ENCODE measurements around the gene SPON1. TPM values are rescaled to one million over a fixed set of nuclear protein-coding genes. Genes with fewer than 3 reads are reported as not detected.

SPON1 gene
- total RNA-seq, 1 experiment from 2014 or later: 6.4 TPM

DNA sequence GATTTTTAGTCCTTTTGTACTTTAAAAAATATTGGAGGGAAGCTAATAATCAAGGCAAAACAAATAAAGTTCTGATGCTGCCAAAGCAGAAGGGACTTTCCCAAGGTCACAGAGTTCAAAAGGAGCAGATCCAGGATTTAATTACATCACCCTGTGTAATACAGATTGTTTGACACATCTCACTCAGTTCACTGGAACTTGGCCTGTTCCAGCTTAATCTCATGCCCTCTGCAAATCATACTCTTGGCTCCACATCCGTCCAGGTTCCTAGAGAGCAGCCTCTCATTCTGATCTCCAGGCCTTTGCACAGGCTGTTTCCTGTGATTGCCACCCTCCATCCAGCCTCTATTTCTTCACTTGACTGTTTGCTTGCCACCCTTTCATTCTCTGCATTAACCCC, 151.7 kb downstream of the SPON1 start:
- ChIA-PET POLR2A (no interaction called here), CTCF (no interaction called here)
- Mint-ChIP-seq H3K4me3 (no peak overlapping the region), H3K36me3 (no peaks in the 10 kb centered on the region), H3K9me3 (peaks cover 13% of the 10 kb centered on the region), H3K27me3 (ENCODE audit: low read depth) (no peaks in the 10 kb centered on the region), H3K4me1 (no peaks in the 10 kb centered on the region), H3K27ac (no peak overlapping the region)
- TF ChIP-seq, protein P1, sequence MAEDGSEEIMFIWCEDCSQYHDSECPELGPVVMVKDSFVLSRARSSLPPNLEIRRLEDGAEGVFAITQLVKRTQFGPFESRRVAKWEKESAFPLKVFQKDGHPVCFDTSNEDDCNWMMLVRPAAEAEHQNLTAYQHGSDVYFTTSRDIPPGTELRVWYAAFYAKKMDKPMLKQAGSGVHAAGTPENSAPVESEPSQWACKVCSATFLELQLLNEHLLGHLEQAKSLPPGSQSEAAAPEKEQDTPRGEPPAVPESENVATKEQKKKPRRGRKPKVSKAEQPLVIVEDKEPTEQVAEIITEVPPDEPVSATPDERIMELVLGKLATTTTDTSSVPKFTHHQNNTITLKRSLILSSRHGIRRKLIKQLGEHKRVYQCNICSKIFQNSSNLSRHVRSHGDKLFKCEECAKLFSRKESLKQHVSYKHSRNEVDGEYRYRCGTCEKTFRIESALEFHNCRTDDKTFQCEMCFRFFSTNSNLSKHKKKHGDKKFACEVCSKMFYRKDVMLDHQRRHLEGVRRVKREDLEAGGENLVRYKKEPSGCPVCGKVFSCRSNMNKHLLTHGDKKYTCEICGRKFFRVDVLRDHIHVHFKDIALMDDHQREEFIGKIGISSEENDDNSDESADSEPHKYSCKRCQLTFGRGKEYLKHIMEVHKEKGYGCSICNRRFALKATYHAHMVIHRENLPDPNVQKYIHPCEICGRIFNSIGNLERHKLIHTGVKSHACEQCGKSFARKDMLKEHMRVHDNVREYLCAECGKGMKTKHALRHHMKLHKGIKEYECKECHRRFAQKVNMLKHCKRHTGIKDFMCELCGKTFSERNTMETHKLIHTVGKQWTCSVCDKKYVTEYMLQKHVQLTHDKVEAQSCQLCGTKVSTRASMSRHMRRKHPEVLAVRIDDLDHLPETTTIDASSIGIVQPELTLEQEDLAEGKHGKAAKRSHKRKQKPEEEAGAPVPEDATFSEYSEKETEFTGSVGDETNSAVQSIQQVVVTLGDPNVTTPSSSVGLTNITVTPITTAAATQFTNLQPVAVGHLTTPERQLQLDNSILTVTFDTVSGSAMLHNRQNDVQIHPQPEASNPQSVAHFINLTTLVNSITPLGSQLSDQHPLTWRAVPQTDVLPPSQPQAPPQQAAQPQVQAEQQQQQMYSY (CRISPR knock-in tag; IDR thresholded peaks at IDR 0.05): no peak
- TF ChIP-seq ZSCAN18 (CRISPR knock-in tag; IDR thresholded peaks at IDR 0.05): no peak
- no peak for TF ChIP-seq ZNF416 (CRISPR knock-in tag; IDR thresholded peaks at IDR 0.05)
- TF ChIP-seq, protein P2, sequence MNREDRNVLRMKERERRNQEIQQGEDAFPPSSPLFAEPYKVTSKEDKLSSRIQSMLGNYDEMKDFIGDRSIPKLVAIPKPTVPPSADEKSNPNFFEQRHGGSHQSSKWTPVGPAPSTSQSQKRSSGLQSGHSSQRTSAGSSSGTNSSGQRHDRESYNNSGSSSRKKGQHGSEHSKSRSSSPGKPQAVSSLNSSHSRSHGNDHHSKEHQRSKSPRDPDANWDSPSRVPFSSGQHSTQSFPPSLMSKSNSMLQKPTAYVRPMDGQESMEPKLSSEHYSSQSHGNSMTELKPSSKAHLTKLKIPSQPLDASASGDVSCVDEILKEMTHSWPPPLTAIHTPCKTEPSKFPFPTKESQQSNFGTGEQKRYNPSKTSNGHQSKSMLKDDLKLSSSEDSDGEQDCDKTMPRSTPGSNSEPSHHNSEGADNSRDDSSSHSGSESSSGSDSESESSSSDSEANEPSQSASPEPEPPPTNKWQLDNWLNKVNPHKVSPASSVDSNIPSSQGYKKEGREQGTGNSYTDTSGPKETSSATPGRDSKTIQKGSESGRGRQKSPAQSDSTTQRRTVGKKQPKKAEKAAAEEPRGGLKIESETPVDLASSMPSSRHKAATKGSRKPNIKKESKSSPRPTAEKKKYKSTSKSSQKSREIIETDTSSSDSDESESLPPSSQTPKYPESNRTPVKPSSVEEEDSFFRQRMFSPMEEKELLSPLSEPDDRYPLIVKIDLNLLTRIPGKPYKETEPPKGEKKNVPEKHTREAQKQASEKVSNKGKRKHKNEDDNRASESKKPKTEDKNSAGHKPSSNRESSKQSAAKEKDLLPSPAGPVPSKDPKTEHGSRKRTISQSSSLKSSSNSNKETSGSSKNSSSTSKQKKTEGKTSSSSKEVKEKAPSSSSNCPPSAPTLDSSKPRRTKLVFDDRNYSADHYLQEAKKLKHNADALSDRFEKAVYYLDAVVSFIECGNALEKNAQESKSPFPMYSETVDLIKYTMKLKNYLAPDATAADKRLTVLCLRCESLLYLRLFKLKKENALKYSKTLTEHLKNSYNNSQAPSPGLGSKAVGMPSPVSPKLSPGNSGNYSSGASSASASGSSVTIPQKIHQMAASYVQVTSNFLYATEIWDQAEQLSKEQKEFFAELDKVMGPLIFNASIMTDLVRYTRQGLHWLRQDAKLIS (CRISPR knock-in tag; IDR thresholded peaks at IDR 0.05; ENCODE audit: borderline replicate concordance): no peak
- no peak for TF ChIP-seq OVOL2 (CRISPR knock-in tag; IDR thresholded peaks at IDR 0.05; ENCODE audit: borderline replicate concordance)
- TF ChIP-seq SMAD3 (CRISPR knock-in tag; IDR thresholded peaks at IDR 0.05; ENCODE audit: borderline replicate concordance): no peak
- TF ChIP-seq NR2C2 (CRISPR knock-in tag; IDR thresholded peaks at IDR 0.05): no peak
- no peak for TF ChIP-seq NFE2L1 (CRISPR knock-in tag; IDR thresholded peaks at IDR 0.05)
- DNase-seq (ENCODE audit: low spot score) (no peak), ATAC-seq (no peak)

DNA sequence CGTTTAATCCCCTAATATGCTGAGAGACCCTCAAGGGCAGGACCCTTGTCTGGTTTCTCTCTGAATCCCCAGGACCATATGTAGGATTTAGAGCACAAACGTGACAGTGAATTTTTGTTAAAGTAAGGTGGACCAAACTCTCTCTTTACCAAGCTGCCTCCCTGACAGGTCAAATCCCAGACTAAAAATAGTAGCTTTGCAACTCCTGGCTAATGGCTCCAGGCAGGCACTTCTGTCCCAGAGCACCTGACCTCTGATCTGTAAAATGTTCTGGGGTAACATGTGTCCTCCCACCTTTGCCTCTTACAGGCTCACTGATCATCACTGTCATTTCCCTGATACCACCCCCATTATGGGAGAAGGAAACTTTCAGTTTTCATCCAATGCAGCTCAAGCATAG, 152.3 kb downstream of the SPON1 start:
- no peak overlapping the region for H3K4me3 Mint-ChIP-seq

More for the DNA sequence above, 152.3 kb downstream of the SPON1 start:
- Mint-ChIP-seq H3K9me3 (peaks cover 13% of the 10 kb centered on the region), H3K36me3 (no peaks in the 10 kb centered on the region), H3K27me3 (ENCODE audit: low read depth) (no peaks in the 10 kb centered on the region), H3K27ac (no peak overlapping the region), H3K4me1 (no peaks in the 10 kb centered on the region)
- ChIA-PET POLR2A (no interaction called here), CTCF (no interaction called here)
- DNase-seq (ENCODE audit: low spot score): no peak
- TF ChIP-seq ZNF317 (CRISPR knock-in tag; IDR thresholded peaks at IDR 0.05; ENCODE audit: borderline replicate concordance, low read depth) (no peak), E2F1 (CRISPR knock-in tag; IDR thresholded peaks at IDR 0.05) (no peak), JUN (CRISPR knock-in tag; IDR thresholded peaks at IDR 0.05) (no peak), GABPB1 (CRISPR knock-in tag; IDR thresholded peaks at IDR 0.05) (no peak), TCF7 (CRISPR knock-in tag; IDR thresholded peaks at IDR 0.05; ENCODE audit: low read depth) (no peak), ZNF219 (CRISPR knock-in tag; IDR thresholded peaks at IDR 0.05; ENCODE audit: borderline replicate concordance) (no peak), ERG (CRISPR knock-in tag; IDR thresholded peaks at IDR 0.05) (no peak), E2F4 (CRISPR knock-in tag; IDR thresholded peaks at IDR 0.05; ENCODE audit: borderline replicate concordance, low read depth) (no peak), NR2C2 (CRISPR knock-in tag; IDR thresholded peaks at IDR 0.05) (no peak), FOXP1 (CRISPR knock-in tag; IDR thresholded peaks at IDR 0.05; ENCODE audit: borderline replicate concordance) (no peak)
- TF ChIP-seq, protein P3, sequence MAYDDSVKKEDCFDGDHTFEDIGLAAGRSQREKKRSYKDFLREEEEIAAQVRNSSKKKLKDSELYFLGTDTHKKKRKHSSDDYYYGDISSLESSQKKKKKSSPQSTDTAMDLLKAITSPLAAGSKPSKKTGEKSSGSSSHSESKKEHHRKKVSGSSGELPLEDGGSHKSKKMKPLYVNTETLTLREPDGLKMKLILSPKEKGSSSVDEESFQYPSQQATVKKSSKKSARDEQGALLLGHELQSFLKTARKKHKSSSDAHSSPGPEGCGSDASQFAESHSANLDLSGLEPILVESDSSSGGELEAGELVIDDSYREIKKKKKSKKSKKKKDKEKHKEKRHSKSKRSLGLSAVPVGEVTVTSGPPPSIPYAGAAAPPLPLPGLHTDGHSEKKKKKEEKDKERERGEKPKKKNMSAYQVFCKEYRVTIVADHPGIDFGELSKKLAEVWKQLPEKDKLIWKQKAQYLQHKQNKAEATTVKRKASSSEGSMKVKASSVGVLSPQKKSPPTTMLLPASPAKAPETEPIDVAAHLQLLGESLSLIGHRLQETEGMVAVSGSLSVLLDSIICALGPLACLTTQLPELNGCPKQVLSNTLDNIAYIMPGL (CRISPR knock-in tag; IDR thresholded peaks at IDR 0.05): no peak
- no peak for ATAC-seq
